SH-SY5Y (cell line): ENCODE data around the gene OTULIN.

ENCODE experiments used
- GATA2 ChIP-seq: IDR thresholded peaks from 2 replicates; pipeline ENCODE4 v1.6.1; 2011; ENCODE audit warnings: mild to moderate bottlenecking, low read depth, low read length
- GATA3 ChIP-seq: IDR thresholded peaks from 2 replicates; pipeline ENCODE4 v1.6.1; 2011; ENCODE audit warnings: low read depth, mild to moderate bottlenecking, low read length, moderate library complexity

The OTULIN gene

GRCh38 chr5:14730466-14730865 lies 65.9 kb downstream of the OTULIN start:
- TF ChIP-seq GATA3: no peak
- TF ChIP-seq GATA2: no peak

DNA sequence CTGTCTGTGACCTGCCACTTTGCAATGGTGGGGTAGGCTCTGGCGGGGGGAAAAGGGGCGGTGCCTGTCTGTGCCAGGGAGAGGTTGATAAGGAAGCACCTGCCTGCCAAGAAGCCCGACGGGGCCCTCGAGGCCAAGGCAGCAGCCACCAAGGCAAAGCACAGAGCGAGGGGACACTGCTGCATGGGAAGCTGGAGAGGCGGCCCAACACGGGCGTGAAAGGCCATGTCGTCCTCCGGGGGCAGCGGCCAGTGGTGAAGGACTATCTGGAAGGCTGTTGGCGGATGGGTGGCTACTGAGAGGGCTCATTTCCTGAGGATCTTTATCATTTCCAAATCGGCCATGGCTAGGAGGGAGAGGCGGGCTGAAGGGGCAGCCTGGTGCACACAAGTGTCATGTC lies 66.4 kb downstream of the OTULIN start:
- TF ChIP-seq GATA3 (no peak), GATA2 (no peak)

GRCh38 chr5:14732991-14733390 lies 68.5 kb downstream of the OTULIN start:
- TF ChIP-seq GATA2 (no peak), GATA3 (no peak)

DNA sequence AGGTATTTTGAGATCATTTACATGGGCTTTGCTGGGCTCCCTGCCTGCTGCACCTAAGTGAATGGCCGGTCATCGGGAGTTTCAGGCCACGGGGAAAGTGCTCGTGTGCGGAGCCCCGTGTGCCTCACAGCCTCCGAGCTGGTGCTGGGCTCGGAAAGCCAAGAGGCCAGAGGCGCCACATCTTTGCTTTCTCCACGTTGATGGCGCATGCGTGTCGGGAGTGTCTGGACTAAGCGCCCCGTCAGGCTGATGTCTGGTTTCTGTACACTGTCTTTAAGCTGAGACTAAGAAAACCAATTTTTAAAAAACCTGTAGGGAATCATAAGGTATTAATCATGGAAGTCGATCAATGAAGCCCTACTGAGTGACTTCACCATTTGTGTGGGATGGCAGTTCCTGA lies 69.1 kb downstream of the OTULIN start:
- TF ChIP-seq GATA3: no peak
- TF ChIP-seq GATA2: no peak

- TF ChIP-seq GATA3 (no peak), GATA2 (no peak)
Observed at GRCh38 chr5:14734396-14734795, 69.9 kb downstream of the OTULIN start.

- TF ChIP-seq GATA3 (no peak), GATA2 (no peak)
Observed at GRCh38 chr5:14735944-14736343, 71.4 kb downstream of the OTULIN start.

GRCh38 chr5:14737291-14737690 lies 72.8 kb downstream of the OTULIN start:
- no peak for TF ChIP-seq GATA2
- no peak for TF ChIP-seq GATA3

GRCh38 chr5:14738050-14738449 lies 73.5 kb downstream of the OTULIN start:
- TF ChIP-seq GATA3: no peak
- no peak for TF ChIP-seq GATA2

DNA sequence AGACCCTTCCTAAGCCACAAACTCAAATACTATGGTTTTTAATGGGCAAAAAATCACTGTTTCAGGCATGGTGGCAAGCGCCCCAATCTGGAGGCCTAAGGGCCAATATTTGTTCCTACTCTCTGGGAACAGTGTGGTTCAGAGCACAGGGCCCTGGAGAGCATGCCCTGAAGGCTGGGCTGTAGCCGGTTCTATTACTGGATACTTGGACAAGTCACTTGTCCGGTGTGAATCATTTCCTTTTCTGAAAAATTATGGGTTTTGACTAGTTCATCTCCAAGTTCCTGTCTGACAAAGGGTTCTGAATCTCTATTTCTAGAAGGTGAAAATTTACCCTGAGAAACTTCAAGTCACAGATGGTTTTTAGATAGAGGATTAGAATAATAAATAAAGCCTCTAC lies 75.0 kb downstream of the OTULIN start:
- TF ChIP-seq GATA2: no peak
- no peak for TF ChIP-seq GATA3

DNA sequence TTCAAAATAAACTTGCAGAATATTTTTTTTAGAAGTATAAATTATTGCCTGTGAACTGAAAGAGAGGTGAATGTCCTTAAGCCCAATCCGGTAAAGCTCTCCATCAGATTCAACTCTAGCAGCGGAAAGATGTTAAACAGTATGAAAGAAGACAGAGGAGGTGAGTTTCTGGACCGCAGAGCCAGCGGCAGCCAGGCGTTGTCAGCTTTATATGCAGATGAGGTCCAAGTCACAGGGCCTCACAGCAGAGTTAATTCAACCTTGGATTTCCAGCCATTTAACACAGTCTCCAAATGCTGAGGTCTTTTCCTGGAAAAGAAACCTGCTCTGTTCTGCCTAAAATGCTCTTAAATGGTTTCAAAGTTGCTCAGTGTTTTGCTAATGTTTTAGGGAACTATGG lies 75.5 kb downstream of the OTULIN start:
- TF ChIP-seq GATA3 (no peak), GATA2 (no peak)

GRCh38 chr5:14741131-14741530 lies 76.6 kb downstream of the OTULIN start:
- TF ChIP-seq GATA2: no peak
- TF ChIP-seq GATA3: no peak

- no peak for TF ChIP-seq GATA2
- no peak for TF ChIP-seq GATA3
Observed at GRCh38 chr5:14741801-14742440, 77.4 kb downstream of the OTULIN start.

DNA sequence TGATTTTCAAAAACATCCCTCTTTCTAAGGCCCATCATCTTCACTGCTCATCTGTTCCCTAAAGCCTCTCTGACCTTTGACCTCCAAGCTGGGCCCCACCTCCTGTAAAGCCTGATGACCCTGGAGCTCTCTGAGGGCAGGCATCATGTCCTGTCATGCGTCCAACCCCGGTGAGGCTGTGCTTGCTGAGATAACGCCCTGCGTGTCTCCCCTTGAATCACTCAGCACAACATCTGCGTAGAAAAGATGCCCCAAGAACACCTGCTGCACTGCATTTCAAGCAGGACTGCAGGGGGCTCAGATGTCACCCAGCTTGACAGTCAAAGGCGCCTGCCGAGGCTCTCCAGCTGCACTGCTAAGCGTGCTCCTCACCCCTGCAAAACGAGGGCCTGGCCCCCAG lies 78.0 kb downstream of the OTULIN start:
- no peak for TF ChIP-seq GATA3

GRCh38 chr5:14743601-14744295 lies 79.2 kb downstream of the OTULIN start:
- TF ChIP-seq GATA3 (no peak), GATA2 (no peak)
